A549 (cell line): ENCODE data around the gene VWF. TPM values are rescaled to one million over a fixed set of nuclear protein-coding genes. Genes with fewer than 3 reads are reported as not detected.
A peak's percentile ranks its signal among the peaks of the same experiment; 100 is the strongest.

ENCODE experiments used
- ATAC-seq, 2 experiments: fragments of 200-7000 bp in 1 of 2; fragments of >200 bp in 1 of 2; cut with Nextera tagmentation in 1 of 2; cut with Tn5 transposase in 1 of 2; 3 replicates each; pipeline versions ENCODE4 v1.8.0 to v1.9.1; 2018 to 2020; ENCODE audit warnings: mild to moderate bottlenecking in 1 of 2, moderate library complexity in 1 of 2
- CTCF ChIA-PET: fragments of 300-600 bp; sonication (Branson Sonifier 250); formaldehyde crosslinking; extraction: SDS; loops from one replicate; lab custom pipeline; 2021; ENCODE audit warnings: antibody characterized with exemption, inconsistent platforms; lab: Yijun Ruan, JAX
- POLR2A ChIA-PET: fragments of 350-600 bp; formaldehyde crosslinking; extraction: SDS; loops from one replicate; lab custom pipeline; 2021; ENCODE audit warnings: antibody characterized with exemption, inconsistent platforms; lab: Yijun Ruan, JAX
- DNase-seq, 2 experiments: peaks; one replicate each; pipeline versions ENCODE4 v3.0.0 to v3.0.0-alpha.2; 2011 to 2016; ENCODE audit warnings: low read depth in 1 of 2, low spot score in 1 of 2
- FAIRE-seq: peaks from 2 replicates; lab custom pipeline; 2011; peaks lifted over from hg19 to GRCh38; lab: Jason Lieb, UNC
- H3K27ac ChIP-seq, 2 experiments: fragments of >200 bp; sonication (Bioruptor Twin); formaldehyde crosslinking; 3 replicates each; pipeline ENCODE4 v1.5.1; 2016 to 2017
- H3K4me1 ChIP-seq: fragments of >200 bp; sonication (Bioruptor Twin); formaldehyde crosslinking; 3 replicates; pipeline ENCODE4 v1.6.1; 2016
- H3K4me2 ChIP-seq: fragments of >200 bp; sonication (Bioruptor Twin); formaldehyde crosslinking; 3 replicates; pipeline ENCODE4 v1.6.1; 2016
- H3K4me3 ChIP-seq: fragments of >200 bp; sonication (Bioruptor Twin); formaldehyde crosslinking; 3 replicates; pipeline ENCODE4 v1.5.1; 2016
- H3K9me3 ChIP-seq: fragments of >200 bp; sonication (Bioruptor Twin); formaldehyde crosslinking; 3 replicates; pipeline ENCODE4 v1.6.1; 2016
- BHLHE40 ChIP-seq: IDR thresholded peaks from 2 replicates; pipeline ENCODE4 v1.6.1; 2012; ENCODE audit warnings: low read depth, low read length, inconsistent platforms
- CBX2 ChIP-seq: fragments of 200-600 bp; sonication (generic); IDR thresholded peaks from 2 replicates; pipeline ENCODE4 v1.6.1; 2016; ENCODE audit warnings: low read depth, mild to moderate bottlenecking, borderline replicate concordance
- CEBPB ChIP-seq, 2 experiments: fragments of >200 bp in 1 of 2; sonication (Bioruptor Twin) in 1 of 2; formaldehyde crosslinking in 1 of 2; IDR thresholded peaks; 2 replicates each; pipeline ENCODE4 v1.6.1; 2012 to 2016
- FOSL2 ChIP-seq, 2 experiments: fragments of 450-650 bp in 1 of 2; fragments of >200 bp in 1 of 2; sonication (Bioruptor Twin) in 1 of 2; formaldehyde crosslinking; IDR thresholded peaks; 2 replicates each; pipeline versions ENCODE4 v1.5.0 to v1.6.1; 2016 to 2020; ENCODE audit warnings: mild to moderate bottlenecking in 1 of 2, moderate library complexity in 1 of 2
- HOXB5 ChIP-seq: fragments of 250-450 bp; sonication (Bioruptor Pico); IDR thresholded peaks from 2 replicates; pipeline ENCODE4 v1.5.0; 2020; ENCODE audit warnings: mild to moderate bottlenecking, moderate library complexity
- KDM1A ChIP-seq: fragments of 200-600 bp; sonication (generic); IDR thresholded peaks from 2 replicates; pipeline ENCODE4 v1.6.1; 2016; ENCODE audit warnings: low read depth, mild to moderate bottlenecking
- PHF8 ChIP-seq: fragments of 200-600 bp; sonication (generic); IDR thresholded peaks from 2 replicates; pipeline ENCODE4 v1.6.1; 2016; ENCODE audit warnings: low read depth, mild to moderate bottlenecking, antibody characterized with exemption, moderate library complexity, borderline replicate concordance
- POLR2A ChIP-seq: IDR thresholded peaks from 2 replicates; pipeline ENCODE4 v1.6.1; 2012; ENCODE audit warnings: mild to moderate bottlenecking, low read length
- RAD21 ChIP-seq, 2 experiments: fragments of >200 bp in 1 of 2; sonication (Bioruptor Twin) in 1 of 2; formaldehyde crosslinking in 1 of 2; IDR thresholded peaks in 1 of 2; conservative IDR thresholded peaks in 1 of 2; 2 replicates in 1 of 2; 3 replicates in 1 of 2; pipeline ENCODE4 v1.6.1; 2012 to 2018; ENCODE audit warnings: inconsistent platforms in 1 of 2
- RARB ChIP-seq: fragments of 250-450 bp; sonication (Bioruptor Pico); IDR thresholded peaks from 2 replicates; pipeline ENCODE4 v1.8.0; 2021; ENCODE audit warnings: mild to moderate bottlenecking, moderate library complexity
- RCOR1 ChIP-seq: fragments of 150-350 bp; IDR thresholded peaks from 2 replicates; pipeline ENCODE4 v1.6.1; 2014; ENCODE audit warnings: antibody characterized with exemption, low read length, low read depth
- RNF2 ChIP-seq: fragments of 200-600 bp; sonication (generic); IDR thresholded peaks from 2 replicates; pipeline ENCODE4 v1.6.1; 2016; ENCODE audit warnings: low read depth, mild to moderate bottlenecking, antibody characterized with exemption, moderate library complexity, borderline replicate concordance
- ZNF302 ChIP-seq: fragments of 250-450 bp; sonication (Bioruptor Pico); IDR thresholded peaks from 2 replicates; pipeline ENCODE4 v1.9.0; 2021; ENCODE audit warnings: inconsistent platforms, mild to moderate bottlenecking, moderate library complexity
- WGBS: methylation state at CpG from one replicate; pipeline ENCODE4 v1.1.6; 2017; ENCODE audit errors: missing lambda C conversion rate; 5-methylcytosine and 5-hydroxymethylcytosine counted together
- polyA plus RNA-seq, 4 experiments: library from polyadenylated mRNA; depleted of rRNA in 3 of 4; stranded (reverse); fragments of >200 nt; fragmentation: RNase III in 1 of 4; extraction: RNeasy Plus Mini Kit Qiagen cat#74134 plus additional on column Dnase treatment in 1 of 4; gene quantifications; 2 replicates in 3 of 4; 3 replicates in 1 of 4; pipeline ENCODE4 v1.2.3, GENCODE V29; 2011 to 2017
- TF ChIP-seq, protein P1 (sequence below): IDR thresholded peaks from 2 replicates; pipeline ENCODE4 v1.6.1; 2012; ENCODE audit warnings: low read depth, borderline replicate concordance
- TF ChIP-seq, protein P2 (sequence below): fragments of 150-350 bp; IDR thresholded peaks from 2 replicates; pipeline ENCODE4 v1.6.1; 2014; ENCODE audit warnings: low read depth, mild to moderate bottlenecking, low read length

Gene VWF
- polyA plus RNA-seq, 2 of the 4 experiments (the other 2 are of a cell fraction), result 0.01 TPM; not detected in 1

DNA sequence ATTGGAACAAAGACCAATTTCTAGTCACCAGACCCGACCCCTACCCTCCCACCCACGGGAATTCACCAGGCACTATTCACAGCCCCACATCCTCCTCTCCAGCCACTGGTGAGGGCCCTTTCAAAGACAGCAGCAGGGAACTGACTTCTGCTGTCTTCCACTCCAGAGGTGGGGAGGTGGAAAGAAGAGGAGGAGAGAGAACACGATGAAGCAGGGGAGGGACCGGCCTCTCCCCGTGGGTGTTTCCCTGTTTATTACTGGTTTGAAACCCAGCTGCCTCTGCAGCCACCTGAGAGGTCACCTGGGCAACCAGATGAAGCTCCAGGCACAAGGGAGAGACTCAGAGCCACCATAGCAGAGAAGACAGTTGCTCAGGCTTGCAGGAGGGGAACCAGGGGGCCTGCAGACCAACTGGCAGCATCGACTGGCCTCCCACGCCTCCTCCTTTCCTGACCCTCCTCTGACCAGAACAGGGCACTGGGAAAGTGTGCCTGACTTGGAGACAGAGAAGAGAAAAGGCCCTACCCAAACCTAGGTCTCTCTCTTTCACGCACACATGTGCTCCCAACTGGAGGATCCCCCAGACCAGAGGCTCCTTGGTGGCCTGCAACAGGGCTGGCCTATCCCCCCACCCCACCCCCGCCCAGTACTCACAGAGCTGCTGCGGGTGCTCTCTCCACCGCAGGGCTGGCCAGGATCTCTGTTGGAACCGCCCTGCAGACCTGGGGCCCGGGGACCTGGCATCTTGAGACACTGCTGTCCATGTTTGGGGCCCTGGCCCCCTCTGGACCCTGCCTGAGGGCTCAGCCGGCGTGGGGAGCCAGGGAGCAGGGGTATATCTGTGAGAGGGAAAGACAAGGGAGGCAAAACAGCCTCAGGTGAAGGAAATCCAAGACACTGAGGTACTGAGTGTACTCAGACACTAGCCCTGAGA lies 202.2 kb downstream of the VWF start:
- H3K27ac ChIP-seq, result no peak overlapping the region
- 10% methylated on average over 10 of the region's 15 CpGs for WGBS
- ATAC-seq, result no peak
- no peaks in the 10 kb centered on the region for H3K9me3 ChIP-seq
- no peak overlapping the region for H3K4me3 ChIP-seq
- CTCF ChIA-PET, result no interaction called here
- no peak overlapping the region for H3K4me2 ChIP-seq
- POLR2A ChIA-PET, result no interaction called here
- no peak for DNase-seq
- TF ChIP-seq, protein P1, sequence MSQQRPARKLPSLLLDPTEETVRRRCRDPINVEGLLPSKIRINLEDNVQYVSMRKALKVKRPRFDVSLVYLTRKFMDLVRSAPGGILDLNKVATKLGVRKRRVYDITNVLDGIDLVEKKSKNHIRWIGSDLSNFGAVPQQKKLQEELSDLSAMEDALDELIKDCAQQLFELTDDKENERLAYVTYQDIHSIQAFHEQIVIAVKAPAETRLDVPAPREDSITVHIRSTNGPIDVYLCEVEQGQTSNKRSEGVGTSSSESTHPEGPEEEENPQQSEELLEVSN, result no peak
- TF ChIP-seq, all 56 proteins: peak for 0
- FAIRE-seq, result no peak
- no peaks in the 10 kb centered on the region for H3K4me1 ChIP-seq

GRCh38 chr12:5921027-5921909 lies 203.2 kb downstream of the VWF start:
- Histone ChIP-seq H3K4me1 (no peaks in the 10 kb centered on the region), H3K9me3 (no peaks in the 10 kb centered on the region), H3K4me3 (no peak overlapping the region), H3K4me2 (no peak overlapping the region), H3K27ac (no peak overlapping the region)
- DNase-seq (no peak), ATAC-seq (0 out of 6 replicates have a peak, but pooled peaks of 1 of the 2 experiments have one; percentile 5), FAIRE-seq (no peak)
- TF ChIP-seq KDM1A, result no peak
- TF ChIP-seq RCOR1, result no peak
- no peak for TF ChIP-seq BHLHE40
- TF ChIP-seq HOXB5 (CRISPR knock-in tag), result no peak
- no peak for TF ChIP-seq POLR2A
- TF ChIP-seq PHF8, result no peak
- no peak for TF ChIP-seq RAD21 (conservative IDR thresholded peaks at IDR 0.05 in 1 of 2, IDR thresholded peaks at IDR 0.05 in 1 of 2)
- TF ChIP-seq CBX2, result no peak
- TF ChIP-seq, protein P2, sequence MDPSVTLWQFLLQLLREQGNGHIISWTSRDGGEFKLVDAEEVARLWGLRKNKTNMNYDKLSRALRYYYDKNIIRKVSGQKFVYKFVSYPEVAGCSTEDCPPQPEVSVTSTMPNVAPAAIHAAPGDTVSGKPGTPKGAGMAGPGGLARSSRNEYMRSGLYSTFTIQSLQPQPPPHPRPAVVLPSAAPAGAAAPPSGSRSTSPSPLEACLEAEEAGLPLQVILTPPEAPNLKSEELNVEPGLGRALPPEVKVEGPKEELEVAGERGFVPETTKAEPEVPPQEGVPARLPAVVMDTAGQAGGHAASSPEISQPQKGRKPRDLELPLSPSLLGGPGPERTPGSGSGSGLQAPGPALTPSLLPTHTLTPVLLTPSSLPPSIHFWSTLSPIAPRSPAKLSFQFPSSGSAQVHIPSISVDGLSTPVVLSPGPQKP, result no peak
- TF ChIP-seq RNF2, result no peak
- no peak for TF ChIP-seq RARB
- TF ChIP-seq FOSL2 (IDR thresholded peaks at IDR 0.05), result no peak
- no peak for TF ChIP-seq FOSL2 (CRISPR knock-in tag; IDR thresholded peaks at IDR 0.05)
- ChIA-PET CTCF (no interaction called here), POLR2A (no interaction called here)
- whole genome bisulfite sequencing, result 39% methylated on average over 21 of the region's 25 CpGs

DNA sequence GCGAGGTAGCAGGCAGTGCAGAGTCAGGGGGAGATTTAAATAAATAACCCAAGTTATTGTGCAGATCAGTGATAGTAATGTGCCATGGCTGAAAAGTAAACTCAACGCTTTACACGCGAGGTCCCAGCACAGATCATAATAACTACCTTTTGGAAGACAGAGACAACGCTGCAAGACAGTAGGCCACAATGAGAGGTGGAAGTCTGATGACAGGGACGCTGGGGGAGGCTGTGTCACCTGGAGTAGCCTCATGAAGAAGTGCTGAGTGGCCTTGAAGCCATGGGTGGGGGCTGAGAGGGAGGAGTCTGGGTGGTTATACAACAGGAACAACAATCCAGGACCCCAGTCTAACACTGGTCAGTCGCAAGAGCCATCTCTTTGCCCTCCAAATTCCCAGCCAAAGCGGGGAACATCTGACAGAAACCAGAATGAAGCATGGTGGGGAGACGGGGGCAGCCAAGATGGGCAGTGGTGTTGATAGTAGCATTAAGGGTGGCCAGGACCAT lies 207.6 kb downstream of the VWF start:
- ChIA-PET CTCF (no interaction called here), POLR2A (no interaction called here)
- Histone ChIP-seq H3K9me3 (no peaks in the 10 kb centered on the region), H3K4me2 (no peak overlapping the region), H3K4me1 (no peaks in the 10 kb centered on the region), H3K27ac (no peak overlapping the region), H3K4me3 (no peak overlapping the region)
- FAIRE-seq, result no peak
- no peak for TF ChIP-seq ZNF302 (CRISPR knock-in tag)
- DNase-seq, result no peak
- ATAC-seq, result no peak
- 49% methylated on average over 9 of the region's 9 CpGs for WGBS

- no peak overlapping the region for H3K4me2 ChIP-seq
- DNase-seq, result no peak
- H3K4me3 ChIP-seq, result no peak overlapping the region
- no peak for ATAC-seq
- no peaks in the 10 kb centered on the region for H3K4me1 ChIP-seq
- no peak for TF ChIP-seq CEBPB (IDR thresholded peaks at IDR 0.05)
- H3K9me3 ChIP-seq, result no peaks in the 10 kb centered on the region
- ChIA-PET POLR2A (no interaction called here), CTCF (no interaction called here)
- no peak overlapping the region for H3K27ac ChIP-seq
- FAIRE-seq, result no peak
- WGBS, result 52% methylated on average over 4 of the region's 4 CpGs
These were observed 209.0 kb downstream of the VWF start for GRCh38 chr12:5915511-5915910.
